SK-N-DZ (cell line): ENCODE data around the gene LRP2.
"Not testable (repeated sequence)": the region's sequence is repeated elsewhere in the genome, so short reads cannot be mapped to it uniquely, and the experiment has no call there.

Source experiments
- DNase-seq: peaks from one replicate; pipeline ENCODE4 v3.0.0-alpha.2; 2015; ENCODE audit warnings: low spot score

The LRP2 gene

GRCh38 chr2:169178364-169178763, 184.0 kb downstream of the LRP2 start:
- DNase-seq, result no peak

- DNase-seq, result no peak
These were observed 187.2 kb downstream of the LRP2 start for GRCh38 chr2:169175112-169175511.

- DNase-seq, result no peak
These were observed 188.5 kb downstream of the LRP2 start for GRCh38 chr2:169173876-169174275.

- no peak for DNase-seq
These were observed 189.4 kb downstream of the LRP2 start for GRCh38 chr2:169172914-169173313.

GRCh38 chr2:169172151-169172735, 190.1 kb downstream of the LRP2 start:
- no peak for DNase-seq

GRCh38 chr2:169165791-169166190, 196.5 kb downstream of the LRP2 start:
- no peak for DNase-seq

- DNase-seq, result no peak
These were observed 198.0 kb downstream of the LRP2 start for GRCh38 chr2:169164311-169164710.

- DNase-seq, result no peak
These were observed 199.7 kb downstream of the LRP2 start for GRCh38 chr2:169162613-169163012.

GRCh38 chr2:169160926-169161481, 201.3 kb downstream of the LRP2 start:
- DNase-seq, result no peak

- DNase-seq, result no peak
These were observed 202.6 kb downstream of the LRP2 start for GRCh38 chr2:169159686-169160085.

GRCh38 chr2:169158874-169159273, 203.5 kb downstream of the LRP2 start:
- DNase-seq, result no peak

GRCh38 chr2:169146220-169146619, 216.1 kb downstream of the LRP2 start:
- DNase-seq, result no peak

- DNase-seq, result no peak
These were observed 218.3 kb downstream of the LRP2 start for GRCh38 chr2:169143998-169144397.

- peak; percentile 41 for DNase-seq
These were observed 220.5 kb downstream of the LRP2 start for GRCh38 chr2:169141713-169142352.

GRCh38 chr2:169139993-169140767, 222.2 kb downstream of the LRP2 start:
- DNase-seq, result no peak

- DNase-seq, result no peak
These were observed 223.2 kb downstream of the LRP2 start for GRCh38 chr2:169139145-169139544.

- no peak for DNase-seq
These were observed 224.4 kb downstream of the LRP2 start for GRCh38 chr2:169137924-169138323.

GRCh38 chr2:169136885-169137534, 225.3 kb downstream of the LRP2 start:
- DNase-seq, result no peak

- not testable (repeated sequence) for DNase-seq
These were observed 225.9 kb downstream of the LRP2 start for GRCh38 chr2:169136428-169136827.

GRCh38 chr2:169134272-169134671, 228.1 kb downstream of the LRP2 start:
- DNase-seq, result not testable (repeated sequence)

GRCh38 chr2:169131587-169132512, 230.5 kb downstream of the LRP2 start:
- peak; percentile 42 for DNase-seq
